Heart left ventricle (tissue), 16 donors: ENCODE measurements around the gene DIP2B. TPM values are rescaled to one million over a fixed set of nuclear protein-coding genes. Genes with fewer than 3 reads are reported as not detected.

Source experiments
- ATAC-seq, 4 donors: fragments of 200-7000 bp; cut with Tn5 transposase; one replicate each; pipeline ENCODE4 v1.9.1; 2020 to 2022; ENCODE audit warnings: moderate library complexity in 4 of 4, mild to moderate bottlenecking in 3 of 4, moderate number of reproducible peaks in 1 of 4
- DNase-seq, 5 donors: peaks; one replicate each; pipeline ENCODE4 v3.0.0-alpha.2; 2020
- H3K27ac ChIP-seq, 12 donors: fragments of 200-600 bp; sonication (generic) in 4 of 12; one replicate each; pipeline versions ENCODE4 v1.5.0 to v1.8.0; 2016 to 2022; ENCODE audit warnings: mild to moderate bottlenecking in 2 of 12
- H3K27me3 ChIP-seq, 9 donors: fragments of 200-600 bp; sonication (generic) in 2 of 9; one replicate each; pipeline versions ENCODE4 v1.5.1 to v1.8.0; 2016 to 2022; ENCODE audit warnings: mild to moderate bottlenecking in 3 of 9
- H3K36me3 ChIP-seq, 9 donors: fragments of 200-600 bp; sonication (generic) in 2 of 9; one replicate each; pipeline versions ENCODE4 v1.5.0 to v1.8.0; 2018 to 2022; ENCODE audit warnings: mild to moderate bottlenecking in 2 of 9
- H3K4me1 ChIP-seq, 12 donors: fragments of 200-600 bp; sonication (generic) in 4 of 12; one replicate each; pipeline versions ENCODE4 v1.5.0 to v1.8.0; 2016 to 2022; ENCODE audit warnings: mild to moderate bottlenecking in 3 of 12
- H3K4me3 ChIP-seq, 12 donors: fragments of 200-600 bp; sonication (generic) in 4 of 12; one replicate each; pipeline versions ENCODE4 v1.5.0 to v1.8.0; 2017 to 2022; ENCODE audit warnings: mild to moderate bottlenecking in 9 of 12, moderate library complexity in 4 of 12
- H3K9me3 ChIP-seq, 12 donors: fragments of 200-600 bp; sonication (generic) in 4 of 12; one replicate each; pipeline versions ENCODE4 v1.5.0 to v1.8.0; 2016 to 2022; ENCODE audit warnings: mild to moderate bottlenecking in 1 of 12
- POLR2A ChIP-seq, 2 donors: fragments of 450-650 bp; IDR thresholded peaks; one replicate each; pipeline ENCODE4 v1.6.1; 2017; ENCODE audit warnings: antibody characterized with exemption in 2 of 2, mild to moderate bottlenecking in 2 of 2, moderate library complexity in 2 of 2
- WGBS, 4 donors: extraction: QIAGEN DNeasy Blood & Tissue Kit in 2 of 4; methylation state at CpG; one replicate each; pipeline versions ENCODE4 v1.1.5 to v1.1.7; 2013 to 2018; 5-methylcytosine and 5-hydroxymethylcytosine counted together
- intact Hi-C, 10 donors: fragments of 100-400 bp; cut with DNase I; formaldehyde crosslinking; loops; one replicate each; pipeline versions ENCODE4 v1.11.1 to v1.14.2; 2022
- polyA plus RNA-seq, 2 donors: library from polyadenylated mRNA; stranded (reverse); fragments of 200-250 nt; gene quantifications; one replicate each; pipeline ENCODE4 v1.2.3, GENCODE V29; 2013
- total RNA-seq, 9 donors: library from RNA; depleted of rRNA in 2 of 9; stranded (reverse); fragments of >200 nt in 2 of 9; fragmentation: NEBNext Ultra II Directional in 3 of 9; extraction: Animal tissue kit (Norgen Biotek cat#: 25700) in 3 of 9; gene quantifications; one replicate each; pipeline versions ENCODE4 v1.1.0 to v1.2.4, GENCODE V29; 2016 to 2023
- TF ChIP-seq, protein P1 (sequence below), 12 donors: fragments of 200-600 bp; sonication (generic) in 4 of 12; IDR thresholded peaks; one replicate each; pipeline versions ENCODE4 v1.5.0 to v1.8.0; 2018 to 2022; ENCODE audit warnings: antibody characterized with exemption in 12 of 12, mild to moderate bottlenecking in 5 of 12
- donor health status: ischemic (EF 13 %, LVEDD 7.1; RV severe dilation, severe dysfunction).
- donor health status: healthy with polysubstance abuse.
- donor health status: DM: no; HTN: yes; CAD: no.
- donor health status: DM: no; HTN: no; CAD: no.
- donor health status: ischemic (EF 25% LVEDD 6.9; RV normal size, moderate dysfunction).
- donor health status: ischemic (EF 25% LVEDD 5.7; RV mildly dilated, moderate dysfunction).
- donor health status: healthy.
- donor health status: DM: yes; HTN: yes; CAD: no.
- donor health status: ischemic (EF 35%, LVEDD 5.7; RV mildly dilated, moderate dysfunction).
- donor health status: nonischemic (EF 11% LVEDD 7.7; RV severe dilation, severe dysfunction).
- donor health status: DM: yes; HTN: yes; CAD: no.
- donor health status: PGD.
- donor health status: ischemic (EF 29% LVEDD 5.4; RV normal size, mild dysfunction).
- donor health status: nonischemic (EF 23%, LVEDD 6.1; RV moderate dilation, normal function).

Gene DIP2B
- total and polyA plus RNA-seq, 11 donors, result 3.4 to 25.0 (median 16.7) TPM

DNA sequence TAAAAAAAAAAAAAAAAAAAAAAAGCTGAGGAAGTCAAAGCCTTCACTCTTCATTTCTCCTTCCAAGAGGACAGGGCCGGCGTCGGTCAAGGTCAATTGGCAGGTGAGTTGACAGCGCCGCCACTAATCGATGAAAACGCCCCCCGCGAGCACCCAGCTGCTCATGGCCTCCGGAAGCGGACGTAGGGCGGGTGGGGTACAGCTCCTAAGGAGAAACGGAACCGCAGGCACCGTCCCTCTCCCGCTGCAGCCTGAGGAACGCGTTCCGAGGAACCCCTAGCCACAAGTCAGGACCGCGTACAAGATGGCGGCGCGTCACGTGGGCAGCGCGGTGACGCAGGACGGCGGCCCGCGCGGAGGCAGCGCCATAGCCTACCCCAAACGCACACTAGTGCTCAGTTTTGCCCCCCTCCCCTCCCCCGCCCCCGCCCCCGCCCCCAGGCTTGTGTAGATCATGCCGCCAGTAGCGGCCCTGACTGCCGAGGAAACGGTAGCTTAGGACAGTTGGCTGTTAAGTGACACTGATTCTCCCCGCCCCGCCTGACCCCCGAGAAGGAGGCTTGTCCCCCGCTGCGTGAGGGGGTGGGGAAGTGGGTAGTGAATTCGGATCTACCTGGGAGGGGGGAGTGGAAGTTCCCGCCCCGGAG is 259.0 kb downstream of the DIP2B start, which contains the start of gene ATF1:
TSS of gene ATF1 (plus strand) at position 463 of the 647 bp plus-strand sequence. CDS start 16,045 bp downstream, outside the sequence.
- Histone ChIP-seq H3K27ac (peak within 1 kb of the TSS; percentile 95 to 99 (median 98)), H3K4me3 (peak within 1 kb of the TSS; percentile 72 to 100 (median 98)), H3K4me1 (peaks cover 3 to 48% (median 17%) of the 10 kb centered on the region in 12 donors), H3K27me3 (no peaks in the 10 kb centered on the region), H3K9me3 (no peaks in the 10 kb centered on the region), H3K36me3 (no peaks in the 10 kb centered on the region)
- 0 to 1% (median 0%) methylated on average over 40 to 51 of the region's 51 CpGs for WGBS, 4 donors
- ATAC-seq (peak; percentile 93 to 96 (median 95)), DNase-seq (peak; percentile 89 to 95 (median 93))
- TF ChIP-seq, protein P1, sequence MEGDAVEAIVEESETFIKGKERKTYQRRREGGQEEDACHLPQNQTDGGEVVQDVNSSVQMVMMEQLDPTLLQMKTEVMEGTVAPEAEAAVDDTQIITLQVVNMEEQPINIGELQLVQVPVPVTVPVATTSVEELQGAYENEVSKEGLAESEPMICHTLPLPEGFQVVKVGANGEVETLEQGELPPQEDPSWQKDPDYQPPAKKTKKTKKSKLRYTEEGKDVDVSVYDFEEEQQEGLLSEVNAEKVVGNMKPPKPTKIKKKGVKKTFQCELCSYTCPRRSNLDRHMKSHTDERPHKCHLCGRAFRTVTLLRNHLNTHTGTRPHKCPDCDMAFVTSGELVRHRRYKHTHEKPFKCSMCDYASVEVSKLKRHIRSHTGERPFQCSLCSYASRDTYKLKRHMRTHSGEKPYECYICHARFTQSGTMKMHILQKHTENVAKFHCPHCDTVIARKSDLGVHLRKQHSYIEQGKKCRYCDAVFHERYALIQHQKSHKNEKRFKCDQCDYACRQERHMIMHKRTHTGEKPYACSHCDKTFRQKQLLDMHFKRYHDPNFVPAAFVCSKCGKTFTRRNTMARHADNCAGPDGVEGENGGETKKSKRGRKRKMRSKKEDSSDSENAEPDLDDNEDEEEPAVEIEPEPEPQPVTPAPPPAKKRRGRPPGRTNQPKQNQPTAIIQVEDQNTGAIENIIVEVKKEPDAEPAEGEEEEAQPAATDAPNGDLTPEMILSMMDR (IDR thresholded peaks at IDR 0.05), result no peak
- peak in 1 of 2 donors; percentile 64 for TF ChIP-seq POLR2A (IDR thresholded peaks at IDR 0.05)
- intact Hi-C loops, result loop anchor here in 3 of 10 donors (2.0 to 10.0 kb wide), 4 partner anchors 159 to 223 kb away; a partner anchor contains a TSS

DNA sequence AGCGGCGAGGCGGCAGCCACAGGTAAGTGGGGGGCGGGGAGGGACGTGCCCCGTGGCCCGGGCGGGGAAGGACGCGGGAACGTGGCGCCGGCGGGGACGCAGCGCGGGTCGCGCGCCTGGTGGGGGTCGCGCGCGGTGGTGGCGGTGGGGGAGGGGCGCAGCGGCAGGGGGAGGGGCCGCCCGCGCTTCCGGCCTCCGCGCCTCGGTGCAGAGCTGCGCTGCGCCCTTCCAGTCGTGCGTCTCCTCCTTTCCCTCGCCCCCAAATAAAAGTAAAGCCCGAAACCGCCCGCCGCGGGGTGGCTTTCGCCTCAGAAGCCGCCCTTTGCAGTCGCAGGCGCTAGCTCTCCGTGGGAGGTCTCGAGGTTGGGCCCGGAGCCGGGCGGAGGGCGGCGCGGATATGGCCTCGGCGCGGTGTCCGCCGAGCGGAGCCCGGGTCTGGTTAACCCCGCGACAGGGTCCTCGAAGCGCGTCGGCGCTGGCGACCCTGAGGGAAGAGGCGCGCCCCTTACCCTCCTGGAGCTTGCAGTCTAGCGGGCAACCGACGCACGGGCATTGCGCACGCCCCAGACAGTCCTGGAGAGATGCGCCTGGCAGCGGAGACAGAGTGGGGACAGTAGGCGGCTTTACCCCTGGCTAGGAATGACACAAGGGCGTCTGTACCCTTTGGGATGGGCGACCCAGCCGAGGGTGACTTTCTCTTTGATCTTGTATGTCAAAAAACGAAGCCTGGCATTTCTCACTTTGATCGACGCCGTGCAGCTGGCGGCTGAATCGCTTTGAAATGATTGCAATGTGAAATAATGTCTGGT is 259.7 kb downstream of the DIP2B start:
- intact Hi-C loops, result loop anchor here in 6 of 10 donors (2.0 to 10.0 kb wide), 6 partner anchors 158 to 228 kb away; a partner anchor contains a TSS
- no peaks in the 10 kb centered on the region for H3K27me3 ChIP-seq
- TF ChIP-seq, protein P1 (IDR thresholded peaks at IDR 0.05), result no peak
- TF ChIP-seq POLR2A (IDR thresholded peaks at IDR 0.05), result peak in 1 of 2 donors; percentile 13
- DNase-seq (peak in 4 of 5 donors; percentile 23 to 85 (median 43)), ATAC-seq (peak; percentile 6 to 79 (median 64))
- H3K36me3 ChIP-seq, result no peaks in the 10 kb centered on the region
- no peaks in the 10 kb centered on the region for H3K9me3 ChIP-seq
- H3K27ac ChIP-seq, result peak overlapping the region; percentile 95 to 99 (median 98)
- 0 to 1% (median 1%) methylated on average over 31 to 91 of the region's 91 CpGs for WGBS, 4 donors
- H3K4me3 ChIP-seq, result peak overlapping the region; percentile 72 to 100 (median 98)
- H3K4me1 ChIP-seq, result peaks cover 3 to 52% (median 21%) of the 10 kb centered on the region in 12 donors

- intact Hi-C loops, result loop anchor here in 6 of 10 donors (2.0 to 10.0 kb wide), 5 partner anchors 159 to 227 kb away; a partner anchor contains a TSS
- H3K27ac ChIP-seq, result peak overlapping the region in 11 of 12 donors; percentile 95 to 99 (median 97)
- H3K4me1 ChIP-seq, result peaks cover 3 to 52% (median 21%) of the 10 kb centered on the region in 12 donors
- ATAC-seq, result peak in 2 of 4 donors; percentile 24 to 27
- DNase-seq, result peak in 1 of 5 donors; percentile 43
- no peaks in the 10 kb centered on the region for H3K27me3 ChIP-seq
- H3K9me3 ChIP-seq, result no peaks in the 10 kb centered on the region
- TF ChIP-seq, protein P1 (IDR thresholded peaks at IDR 0.05), result peak; percentile 49 to 76 (median 66)
- no peak for TF ChIP-seq POLR2A (IDR thresholded peaks at IDR 0.05)
- 11 to 14% (median 12%) methylated on average over 13 of the region's 13 CpGs for WGBS, 4 donors
- peak overlapping the region; percentile 72 to 100 (median 98) for H3K4me3 ChIP-seq
- H3K36me3 ChIP-seq, result peaks cover 0 to 5% (median 0%) of the 10 kb centered on the region in 9 donors
These were observed 260.5 kb downstream of the DIP2B start for GRCh38 chr12:50765095-50765911.
